GM21723 (cell line): ENCODE results near the gene CAPZA3.
"Not testable (repeated sequence)": the region's sequence is repeated elsewhere in the genome, so short reads cannot be mapped to it uniquely, and the experiment has no call there.

Experiments used
- ATAC-seq: cut with Tn5 transposase; IDR thresholded peaks from one replicate; pipeline ENCODE4 v1.9.1; 2021; ENCODE audit warnings: mild to moderate bottlenecking, moderate library complexity; ENCODE audit not compliant: unreplicated experiment

CAPZA3 gene

DNA sequence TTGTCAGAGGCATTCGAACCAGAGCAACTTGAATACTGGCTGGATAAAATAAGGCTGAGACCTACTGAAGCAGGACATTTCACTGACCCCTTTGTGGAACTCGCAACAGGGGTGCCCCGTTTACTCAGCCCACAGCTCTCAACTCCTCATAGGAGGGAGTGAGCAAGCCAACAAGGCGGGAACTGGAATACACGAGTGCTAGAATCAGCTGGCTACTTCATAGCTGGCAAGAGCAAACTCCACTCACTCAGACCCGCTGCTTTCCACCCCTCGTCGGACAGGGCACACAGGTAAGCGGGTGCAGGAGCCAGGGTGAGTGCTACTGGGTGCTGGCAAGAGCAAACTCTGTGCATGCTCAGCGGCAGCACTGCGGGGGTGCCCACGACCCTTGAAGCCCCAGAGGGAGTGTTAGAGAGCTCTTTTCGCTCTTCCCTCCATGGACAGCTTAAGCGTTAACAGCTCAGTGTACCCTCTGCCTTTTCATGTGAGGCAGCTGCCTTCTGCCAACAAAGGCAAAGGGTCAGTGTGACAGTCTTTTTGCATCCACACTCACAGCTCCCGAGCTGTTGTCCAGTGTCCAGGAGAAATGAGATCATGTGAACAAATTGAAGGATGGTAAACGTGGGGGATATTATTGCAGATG lies 15.7 kb downstream of the CAPZA3 start:
- ATAC-seq = no peak

DNA sequence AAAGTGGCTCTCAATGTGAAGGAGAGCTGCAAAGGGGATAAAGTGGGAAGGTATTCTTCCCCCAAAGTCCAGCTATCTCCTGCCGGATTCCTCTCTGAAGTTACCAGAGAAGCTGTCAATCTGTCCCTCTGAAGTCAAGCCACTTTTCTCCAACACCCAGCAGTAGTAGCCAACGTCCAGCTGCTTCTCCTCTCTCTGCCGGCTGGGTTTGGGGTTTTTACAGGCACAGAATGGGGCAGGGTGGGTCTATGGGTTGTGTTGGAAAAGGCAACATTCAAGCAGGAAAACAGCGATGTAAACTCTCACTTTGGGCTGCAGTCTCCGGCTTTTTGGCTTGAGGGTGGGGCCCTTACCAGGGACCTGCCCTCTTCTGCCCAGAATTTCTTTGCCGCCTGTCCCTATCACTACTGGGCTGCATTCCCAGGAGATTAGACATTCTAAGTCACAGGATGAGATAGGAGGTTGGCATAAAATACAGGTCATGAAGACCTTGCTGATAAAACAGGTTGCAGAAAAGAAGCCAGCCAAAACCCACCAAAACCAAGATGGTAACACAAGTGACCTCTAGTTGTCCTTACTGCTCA lies 16.3 kb downstream of the CAPZA3 start:
- ATAC-seq = no peak

DNA sequence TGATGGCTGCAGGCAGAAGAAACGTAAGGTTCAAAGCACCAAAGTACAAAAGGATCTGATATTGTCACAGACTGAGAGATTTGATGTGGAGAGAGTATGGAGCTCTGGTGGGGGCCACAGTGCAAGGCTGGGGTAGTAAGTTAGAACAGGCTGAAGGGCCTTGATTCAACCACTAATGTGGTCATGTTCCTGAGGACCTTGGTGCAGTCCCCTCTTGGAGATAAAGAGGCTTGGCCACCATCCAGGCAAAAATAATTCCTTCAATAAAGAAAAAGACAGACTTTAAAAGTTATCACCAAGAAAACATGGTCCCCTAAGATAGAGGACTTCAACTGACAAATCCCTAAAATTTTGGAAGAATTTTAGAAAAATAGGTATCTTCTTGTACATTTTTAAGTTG lies 17.4 kb downstream of the CAPZA3 start:
- ATAC-seq = no peak

DNA sequence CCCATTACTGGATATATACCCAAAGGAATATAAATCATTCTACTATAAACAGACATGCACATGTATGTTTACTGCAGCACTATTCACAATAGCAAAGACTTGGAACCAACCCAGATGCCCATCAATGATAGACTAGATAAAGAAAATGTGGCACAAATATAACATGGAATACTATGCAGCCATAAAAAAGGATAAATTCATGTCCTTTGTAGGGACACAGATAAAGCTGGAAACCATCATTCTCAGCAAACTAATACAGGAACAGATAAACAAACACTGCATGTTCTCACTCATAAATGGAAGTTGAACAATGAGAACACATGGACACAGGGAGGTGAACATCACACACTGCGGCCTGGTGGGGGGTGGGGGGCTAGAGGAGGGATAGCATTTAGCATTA lies 28.6 kb downstream of the CAPZA3 start:
- not testable (repeated sequence) for ATAC-seq

GRCh38 chr12:18782827-18783226 lies 44.9 kb downstream of the CAPZA3 start:
- no peak for ATAC-seq

GRCh38 chr12:18785465-18785864 lies 47.5 kb downstream of the CAPZA3 start:
- ATAC-seq = not testable (repeated sequence)
